Trophoblast cell (in vitro differentiated cells and primary cell): Measurements from ENCODE around the gene PGLYRP4.

Experiments
- DNase-seq, 2 donors: peaks; one replicate each; pipeline ENCODE4 v3.0.0-alpha.2; 2016
- H2AFZ ChIP-seq: 2 replicates; pipeline ENCODE4 v1.6.1; 2013; ENCODE audit warnings: low read length, moderate library complexity, mild to moderate bottlenecking; ENCODE audit not compliant: insufficient read depth, poor library complexity
- H2AK5ac ChIP-seq: 2 replicates; pipeline ENCODE4 v1.6.1; 2013; ENCODE audit warnings: mild to moderate bottlenecking, low read length
- H2BK120ac ChIP-seq: 2 replicates; pipeline ENCODE4 v1.6.1; 2013; ENCODE audit warnings: low read length, mild to moderate bottlenecking, moderate library complexity; ENCODE audit not compliant: insufficient read depth, poor library complexity
- H2BK12ac ChIP-seq: 2 replicates; pipeline ENCODE4 v1.6.1; 2013; ENCODE audit warnings: mild to moderate bottlenecking, low read length, moderate library complexity
- H2BK5ac ChIP-seq: 2 replicates; pipeline ENCODE4 v1.6.1; 2013; ENCODE audit warnings: low read length, low read depth, moderate library complexity, mild to moderate bottlenecking; ENCODE audit not compliant: poor library complexity
- H3K14ac ChIP-seq: 2 replicates; pipeline ENCODE4 v1.6.1; 2013; ENCODE audit warnings: mild to moderate bottlenecking, low read length
- H3K18ac ChIP-seq: 2 replicates; pipeline ENCODE4 v1.6.1; 2013; ENCODE audit warnings: mild to moderate bottlenecking, low read length
- H3K23ac ChIP-seq: 2 replicates; pipeline ENCODE4 v1.6.1; 2013; ENCODE audit warnings: low read length
- H3K27ac ChIP-seq: 2 replicates; pipeline ENCODE4 v1.5.1; 2013; ENCODE audit warnings: low read depth, mild to moderate bottlenecking, inconsistent platforms, low read length, moderate library complexity
- H3K27me3 ChIP-seq: 2 replicates; pipeline ENCODE4 v1.6.1; 2013; ENCODE audit warnings: inconsistent platforms, mild to moderate bottlenecking, low read length, moderate library complexity; ENCODE audit not compliant: insufficient read depth
- H3K36me3 ChIP-seq, 2 experiments: 1 replicate in 1 of 2; 2 replicates in 1 of 2; pipeline ENCODE4 v1.6.1; 2013; ENCODE audit warnings: low read length in 2 of 2, mild to moderate bottlenecking in 2 of 2, moderate library complexity in 1 of 2; ENCODE audit not compliant: insufficient read depth in 2 of 2, control insufficient read depth in 1 of 2
- H3K4ac ChIP-seq: 2 replicates; pipeline ENCODE4 v1.6.1; 2013; ENCODE audit warnings: low read depth, mild to moderate bottlenecking, low read length, moderate library complexity
- H3K4me1 ChIP-seq, 2 experiments: 1 replicate in 1 of 2; 2 replicates in 1 of 2; pipeline ENCODE4 v1.6.1; 2013; ENCODE audit warnings: low read length in 2 of 2, mild to moderate bottlenecking in 2 of 2, moderate library complexity in 1 of 2; ENCODE audit not compliant: insufficient read depth in 2 of 2, control insufficient read depth in 1 of 2
- H3K4me2 ChIP-seq: 2 replicates; pipeline ENCODE4 v1.6.1; 2013; ENCODE audit warnings: inconsistent platforms, mild to moderate bottlenecking, low read length, moderate library complexity
- H3K4me3 ChIP-seq: 2 replicates; pipeline ENCODE4 v1.5.1; 2013; ENCODE audit warnings: mild to moderate bottlenecking, low read depth, low read length, inconsistent platforms
- H3K79me1 ChIP-seq: one replicate; pipeline ENCODE4 v1.6.1; 2013; ENCODE audit warnings: low read length
- H3K79me2 ChIP-seq: 2 replicates; pipeline ENCODE4 v1.6.1; 2013; ENCODE audit warnings: low read length, mild to moderate bottlenecking; ENCODE audit not compliant: control insufficient read depth, insufficient read depth, poor library complexity
- H3K9ac ChIP-seq: 2 replicates; pipeline ENCODE4 v1.6.1; 2013; ENCODE audit warnings: mild to moderate bottlenecking, low read length
- H3K9me3 ChIP-seq: 2 replicates; pipeline ENCODE4 v1.6.1; 2013; ENCODE audit warnings: low read depth, mild to moderate bottlenecking, control low read depth, inconsistent platforms, low read length; ENCODE audit not compliant: insufficient read depth
- H4K12ac ChIP-seq: 2 replicates; pipeline ENCODE4 v1.6.1; 2013; ENCODE audit warnings: low read depth, mild to moderate bottlenecking, low read length, moderate library complexity
- H4K8ac ChIP-seq: 2 replicates; pipeline ENCODE4 v1.6.1; 2013; ENCODE audit warnings: low read depth, mild to moderate bottlenecking, low read length, moderate library complexity
- H4K91ac ChIP-seq: one replicate; pipeline ENCODE4 v1.6.1; 2013; ENCODE audit warnings: low read depth, mild to moderate bottlenecking, low read length, moderate library complexity
- WGBS: extraction: QIAGEN DNeasy Blood & Tissue Kit; methylation state at CpG from one replicate; pipeline ENCODE4 v1.1.7; 2013; ENCODE audit warnings: missing lambda C conversion rate; ENCODE audit not compliant: insufficient read length, insufficient coverage; ENCODE audit errors: extremely low coverage; 5-methylcytosine and 5-hydroxymethylcytosine counted together

PGLYRP4 gene

GRCh38 chr1:153361480-153362109, 13.0 kb upstream of the PGLYRP4 start:
- Histone ChIP-seq H2BK120ac (no peak overlapping the region), H4K8ac (no peak overlapping the region), H3K4me2 (no peak overlapping the region), H3K79me2 (no peaks in the 10 kb centered on the region), H2BK12ac (no peak overlapping the region), H2BK5ac (no peak overlapping the region), H4K12ac (no peak overlapping the region), H2AK5ac (no peak overlapping the region), H3K14ac (no peak overlapping the region), H3K27me3 (no peaks in the 10 kb centered on the region), H3K9ac (no peak overlapping the region), H3K9me3 (no peaks in the 10 kb centered on the region), H3K36me3 (no peaks in the 10 kb centered on the region), H3K27ac (no peak overlapping the region), H2AFZ (no peak overlapping the region), H3K79me1 (peaks cover 1% of the 10 kb centered on the region), H3K4me1 (peaks cover 26 to 30% of the 10 kb centered on the region in 2 experiments), H3K4ac (no peak overlapping the region), H3K18ac (no peak overlapping the region), H4K91ac (no peak overlapping the region), H3K23ac (no peak overlapping the region), H3K4me3 (no peak overlapping the region)
- whole genome bisulfite sequencing: no CpG with 5 or more reads among the region's 4 CpGs
- no peak for DNase-seq

DNA sequence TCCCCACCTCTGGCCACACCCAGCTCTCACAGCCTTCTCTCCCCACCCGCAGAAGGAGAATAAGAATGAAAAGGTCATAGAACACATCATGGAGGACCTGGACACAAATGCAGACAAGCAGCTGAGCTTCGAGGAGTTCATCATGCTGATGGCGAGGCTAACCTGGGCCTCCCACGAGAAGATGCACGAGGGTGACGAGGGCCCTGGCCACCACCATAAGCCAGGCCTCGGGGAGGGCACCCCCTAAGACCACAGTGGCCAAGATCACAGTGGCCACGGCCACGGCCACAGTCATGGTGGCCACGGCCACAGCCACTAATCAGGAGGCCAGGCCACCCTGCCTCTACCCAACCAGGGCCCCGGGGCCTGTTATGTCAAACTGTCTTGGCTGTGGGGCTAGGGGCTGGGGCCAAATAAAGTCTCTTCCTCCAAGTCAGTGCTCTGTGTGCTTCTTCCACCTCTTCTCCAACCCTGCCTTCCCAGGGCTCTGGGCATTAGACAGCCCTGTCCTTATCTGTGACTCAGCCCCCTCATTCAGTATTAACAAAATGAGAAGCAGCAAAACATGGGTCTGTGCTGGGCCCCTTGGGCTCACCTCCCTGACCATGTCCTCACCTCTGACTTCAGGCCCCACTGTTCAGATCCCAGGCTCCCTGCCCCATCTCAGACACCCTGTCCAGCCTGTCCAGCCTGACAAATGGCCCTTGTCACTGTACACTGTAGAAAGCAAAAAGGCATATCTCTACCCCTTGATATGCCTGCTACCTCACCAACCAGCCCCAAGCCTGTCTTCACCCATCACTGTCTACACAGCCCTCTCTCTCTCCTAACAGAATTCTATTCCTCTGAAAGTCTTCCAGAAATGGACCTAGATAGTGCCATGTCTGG, 12.2 kb upstream of the PGLYRP4 start:
- no peak overlapping the region for H4K12ac ChIP-seq
- WGBS: no CpG with 5 or more reads among the region's 11 CpGs
- H3K9ac ChIP-seq: no peak overlapping the region

DNA sequence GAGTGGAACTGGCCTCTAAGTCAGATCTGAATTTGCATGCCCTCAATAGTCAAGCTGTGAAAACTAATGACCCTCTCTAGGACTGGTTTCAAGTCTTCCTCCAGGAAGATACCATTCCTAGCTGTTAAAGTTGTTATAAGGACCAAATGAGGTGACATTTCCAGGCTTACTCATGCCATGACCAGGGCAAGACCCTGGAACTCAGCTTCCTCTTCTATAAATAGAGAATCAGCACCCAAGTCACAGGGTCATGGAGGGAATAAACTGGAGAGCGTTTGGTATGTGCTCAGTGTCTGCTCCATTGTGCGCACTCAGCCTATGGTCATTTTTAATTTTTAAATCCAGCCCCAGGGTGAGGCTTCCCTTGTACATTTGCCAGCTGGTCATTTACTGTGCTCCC, 11.5 kb upstream of the PGLYRP4 start:
- no peaks in the 10 kb centered on the region for H3K36me3 ChIP-seq
- H2BK5ac ChIP-seq: no peak overlapping the region
- H3K4ac ChIP-seq: no peak overlapping the region
- no peak overlapping the region for H2BK12ac ChIP-seq
- no peak overlapping the region for H3K23ac ChIP-seq
- H2BK120ac ChIP-seq: no peak overlapping the region
- no peak overlapping the region for H3K14ac ChIP-seq
- WGBS: no CpG with 5 or more reads among the region's 2 CpGs
- no peak overlapping the region for H2AFZ ChIP-seq
- no peaks in the 10 kb centered on the region for H3K27me3 ChIP-seq
- no peaks in the 10 kb centered on the region for H3K79me1 ChIP-seq
- no peak overlapping the region for H3K4me3 ChIP-seq
- H3K4me2 ChIP-seq: no peak overlapping the region
- H3K18ac ChIP-seq: no peak overlapping the region
- no peaks in the 10 kb centered on the region for H3K9me3 ChIP-seq
- no peak overlapping the region for H4K12ac ChIP-seq
- no peak overlapping the region for H4K8ac ChIP-seq
- peaks cover 20 to 24% of the 10 kb centered on the region in 2 experiments for H3K4me1 ChIP-seq
- DNase-seq: no peak
- H2AK5ac ChIP-seq: no peak overlapping the region
- no peaks in the 10 kb centered on the region for H3K79me2 ChIP-seq
- no peak overlapping the region for H3K27ac ChIP-seq
- H3K9ac ChIP-seq: no peak overlapping the region
- no peak overlapping the region for H4K91ac ChIP-seq

More for the DNA sequence above, 12.2 kb upstream of the PGLYRP4 start:
- no peaks in the 10 kb centered on the region for H3K79me2 ChIP-seq
- no peaks in the 10 kb centered on the region for H3K27me3 ChIP-seq
- H2BK120ac ChIP-seq: no peak overlapping the region
- no peak for DNase-seq
- no peak overlapping the region for H3K4me3 ChIP-seq
- no peak overlapping the region for H3K18ac ChIP-seq
- no peak overlapping the region for H3K23ac ChIP-seq
- peaks cover 26 to 30% of the 10 kb centered on the region in 2 experiments for H3K4me1 ChIP-seq
- H3K4me2 ChIP-seq: no peak overlapping the region
- no peak overlapping the region for H3K4ac ChIP-seq
- H4K91ac ChIP-seq: no peak overlapping the region
- no peak overlapping the region for H2BK5ac ChIP-seq
- no peak overlapping the region for H2AK5ac ChIP-seq
- H3K36me3 ChIP-seq: no peaks in the 10 kb centered on the region
- peaks cover 1% of the 10 kb centered on the region for H3K79me1 ChIP-seq
- H2BK12ac ChIP-seq: no peak overlapping the region
- no peak overlapping the region for H2AFZ ChIP-seq
- H3K9me3 ChIP-seq: no peaks in the 10 kb centered on the region
- no peak overlapping the region for H3K27ac ChIP-seq
- H3K14ac ChIP-seq: no peak overlapping the region
- H4K8ac ChIP-seq: no peak overlapping the region

DNA sequence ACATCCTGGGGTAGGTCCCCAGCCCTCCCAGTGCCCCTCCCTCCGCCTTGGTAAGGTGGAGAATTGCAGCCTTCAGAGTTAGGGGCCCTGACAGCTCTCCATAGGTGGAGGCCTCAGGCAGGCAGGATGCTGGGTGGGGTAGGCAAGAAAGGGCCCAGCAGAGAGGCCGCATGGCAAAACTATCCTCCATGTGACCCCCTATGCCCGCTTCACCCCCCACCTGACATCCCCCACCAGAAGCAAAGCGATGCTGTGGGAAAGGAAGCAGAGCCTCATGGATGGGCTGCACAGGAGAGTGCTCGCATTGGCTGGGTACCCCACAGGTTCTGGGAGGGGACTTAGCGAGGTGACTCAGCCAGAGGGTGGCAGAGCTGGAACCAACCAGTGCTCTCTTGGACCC, 10.6 kb upstream of the PGLYRP4 start:
- H3K36me3 ChIP-seq: no peaks in the 10 kb centered on the region
- no peak overlapping the region for H2BK120ac ChIP-seq
- H2AK5ac ChIP-seq: no peak overlapping the region
- no peak overlapping the region for H3K27ac ChIP-seq
- no peak overlapping the region for H2BK5ac ChIP-seq
- H2AFZ ChIP-seq: no peak overlapping the region
- no peak overlapping the region for H4K91ac ChIP-seq
- H3K14ac ChIP-seq: no peak overlapping the region
- no peak overlapping the region for H3K4me3 ChIP-seq
- H3K4me1 ChIP-seq: peaks cover 10 to 15% of the 10 kb centered on the region in 2 experiments
- WGBS: no CpG with 5 or more reads among the region's 6 CpGs
- no peak overlapping the region for H3K4ac ChIP-seq
- H2BK12ac ChIP-seq: no peak overlapping the region
- H3K23ac ChIP-seq: no peak overlapping the region
- no peak for DNase-seq
- no peak overlapping the region for H3K18ac ChIP-seq
- H4K8ac ChIP-seq: no peak overlapping the region
- no peak overlapping the region for H4K12ac ChIP-seq
- no peaks in the 10 kb centered on the region for H3K27me3 ChIP-seq
- H3K9ac ChIP-seq: no peak overlapping the region
- no peak overlapping the region for H3K4me2 ChIP-seq
- H3K79me1 ChIP-seq: no peaks in the 10 kb centered on the region
- H3K79me2 ChIP-seq: no peaks in the 10 kb centered on the region
- no peaks in the 10 kb centered on the region for H3K9me3 ChIP-seq
